Liver (tissue), 9 donors: ENCODE data around the gene HLA-DRB5. TPM values are rescaled to one million over a fixed set of nuclear protein-coding genes. Genes with fewer than 3 reads are reported as not detected.

ENCODE experiments used
- DNase-seq: peaks from one replicate; pipeline ENCODE4 v3.0.0-alpha.2; 2017; ENCODE audit warnings: low spot score
- H3K27ac ChIP-seq, 2 donors: one replicate each; pipeline ENCODE4 v1.7.0; 2013; ENCODE audit warnings: inconsistent platforms in 2 of 2, low read length in 2 of 2, control low read depth in 1 of 2, low read depth in 1 of 2, mild to moderate bottlenecking in 1 of 2
- H3K27me3 ChIP-seq, 4 donors: one replicate each; pipeline versions ENCODE4 v1.6.1 to v1.7.0; 2013; ENCODE audit warnings: low read length in 3 of 4, inconsistent platforms in 1 of 4, mild to moderate bottlenecking in 1 of 4, moderate library complexity in 1 of 4; ENCODE audit not compliant: control insufficient read depth in 4 of 4, insufficient read depth in 4 of 4
- H3K36me3 ChIP-seq, 4 donors: one replicate each; pipeline versions ENCODE4 v1.6.1 to v1.7.0; 2013; ENCODE audit warnings: low read length in 3 of 4, mild to moderate bottlenecking in 3 of 4, low read depth in 1 of 4, moderate library complexity in 1 of 4; ENCODE audit not compliant: control insufficient read depth in 4 of 4, insufficient read depth in 3 of 4
- H3K4me1 ChIP-seq, 4 donors: one replicate each; pipeline versions ENCODE4 v1.6.1 to v1.7.0; 2013; ENCODE audit warnings: low read length in 3 of 4, mild to moderate bottlenecking in 3 of 4, moderate library complexity in 1 of 4; ENCODE audit not compliant: control insufficient read depth in 4 of 4, insufficient read depth in 4 of 4
- H3K4me3 ChIP-seq, 3 donors: one replicate each; pipeline versions ENCODE4 v1.6.1 to v1.7.0; 2013; ENCODE audit warnings: low read length in 3 of 3, control low read depth in 1 of 3, low read depth in 1 of 3, mild to moderate bottlenecking in 1 of 3
- H3K9ac ChIP-seq, 2 donors: one replicate each; pipeline ENCODE4 v1.7.0; 2013; ENCODE audit warnings: low read length in 2 of 2, mild to moderate bottlenecking in 2 of 2, moderate library complexity in 2 of 2, control low read depth in 1 of 2, low read depth in 1 of 2
- H3K9me3 ChIP-seq, 4 donors: one replicate each; pipeline versions ENCODE4 v1.6.1 to v1.7.0; 2013; ENCODE audit warnings: low read length in 3 of 4; ENCODE audit not compliant: control insufficient read depth in 4 of 4
- ATF3 ChIP-seq: IDR thresholded peaks from 2 replicates; pipeline ENCODE4 v1.6.1; 2016; ENCODE audit warnings: antibody characterized with exemption
- CTCF ChIP-seq: fragments of 150-350 bp; IDR thresholded peaks from 2 replicates; pipeline ENCODE4 v1.5.1; 2017; ENCODE audit warnings: improper control_type of control experiment, low read depth, low read length; ENCODE audit not compliant: missing input control
- EGR1 ChIP-seq, 2 donors: IDR thresholded peaks; 2 replicates each; pipeline ENCODE4 v1.6.1; 2016 to 2018; ENCODE audit warnings: antibody characterized with exemption in 2 of 2, low read depth in 2 of 2
- FOXA1 ChIP-seq: IDR thresholded peaks from 2 replicates; pipeline ENCODE4 v1.6.1; 2016; ENCODE audit warnings: antibody characterized with exemption
- GABPA ChIP-seq, 2 donors: IDR thresholded peaks in 1 of 2; conservative IDR thresholded peaks in 1 of 2; 2 replicates each; pipeline ENCODE4 v1.6.1; 2016; ENCODE audit warnings: antibody characterized with exemption in 2 of 2, mild to moderate bottlenecking in 1 of 2, moderate library complexity in 1 of 2
- HNF4A ChIP-seq, 2 donors: conservative IDR thresholded peaks; 2 replicates each; pipeline ENCODE4 v1.6.1; 2016; ENCODE audit warnings: antibody characterized with exemption in 2 of 2, mild to moderate bottlenecking in 2 of 2
- HNF4G ChIP-seq: IDR thresholded peaks from 2 replicates; pipeline ENCODE4 v1.6.1; 2016; ENCODE audit warnings: antibody characterized with exemption
- JUND ChIP-seq, 2 donors: IDR thresholded peaks; 2 replicates each; pipeline ENCODE4 v1.6.1; 2016; ENCODE audit warnings: antibody characterized with exemption in 2 of 2
- MAX ChIP-seq: IDR thresholded peaks from 2 replicates; pipeline ENCODE4 v1.6.1; 2016; ENCODE audit warnings: antibody characterized with exemption
- NR2F2 ChIP-seq: IDR thresholded peaks from 2 replicates; pipeline ENCODE4 v1.6.1; 2016; ENCODE audit warnings: antibody characterized with exemption
- RAD21 ChIP-seq, 2 donors: IDR thresholded peaks; 2 replicates each; pipeline ENCODE4 v1.6.1; 2016; ENCODE audit warnings: antibody characterized with exemption in 2 of 2, mild to moderate bottlenecking in 2 of 2
- REST ChIP-seq: IDR thresholded peaks from 2 replicates; pipeline ENCODE4 v1.6.1; 2016; ENCODE audit warnings: antibody characterized with exemption, mild to moderate bottlenecking
- TAF1 ChIP-seq: conservative IDR thresholded peaks from 2 replicates; pipeline ENCODE4 v1.6.1; 2016; ENCODE audit warnings: antibody characterized with exemption, mild to moderate bottlenecking
- YY1 ChIP-seq: IDR thresholded peaks from 2 replicates; pipeline ENCODE4 v1.6.1; 2016; ENCODE audit warnings: antibody characterized with exemption, mild to moderate bottlenecking
- ZBTB33 ChIP-seq: IDR thresholded peaks from 2 replicates; pipeline ENCODE4 v1.6.1; 2016; ENCODE audit warnings: antibody characterized with exemption
- WGBS: extraction: QIAGEN DNeasy Blood & Tissue Kit; methylation state at CpG from one replicate; pipeline ENCODE4 v1.1.7; 2013; 5-methylcytosine and 5-hydroxymethylcytosine counted together
- polyA plus RNA-seq, 2 donors: library from polyadenylated mRNA; stranded (reverse) in 1 of 2; unstranded in 1 of 2; fragments of 200-250 nt in 1 of 2; fragments of >200 nt in 1 of 2; fragmentation: Nextera tagmentation in 1 of 2; extraction: Ambion mirVana in 1 of 2; gene quantifications; one replicate each; pipeline versions ENCODE4 v1.2.1 to v1.2.3, GENCODE V29; 2013 to 2015
- total RNA-seq, 2 donors: library from RNA; depleted of rRNA; stranded (reverse); fragments of >200 nt; gene quantifications; one replicate each; pipeline ENCODE4 v1.2.3, GENCODE V29; 2014
- donor health status: healthy.
- donor health status: healthy.
- donor health status: healthy.
- donor health status: healthy.
- donor health status: healthy.

HLA-DRB5 gene
- total and polyA plus RNA-seq, 4 donors = 0.36 to 42.9 (median 2.8) TPM

GRCh38 chr6:32576250-32576649, 46.2 kb upstream of the HLA-DRB5 start:
- Histone ChIP-seq H3K27me3 (no peaks in the 10 kb centered on the region), H3K4me3 (no peak overlapping the region), H3K27ac (no peak overlapping the region), H3K36me3 (no peaks in the 10 kb centered on the region), H3K4me1 (no peaks in the 10 kb centered on the region), H3K9me3 (no peaks in the 10 kb centered on the region), H3K9ac (no peak overlapping the region)
- 11% methylated on average over 1 of the region's 1 CpG for WGBS
- no peak for DNase-seq
- no peak for TF ChIP-seq HNF4G
- TF ChIP-seq JUND (IDR thresholded peaks at IDR 0.05) = no peak
- TF ChIP-seq TAF1 = no peak
- no peak for TF ChIP-seq RAD21 (IDR thresholded peaks at IDR 0.05)
- no peak for TF ChIP-seq MAX
- TF ChIP-seq ZBTB33 = no peak
- no peak for TF ChIP-seq FOXA1
- TF ChIP-seq HNF4A (conservative IDR thresholded peaks at IDR 0.05) = no peak
- TF ChIP-seq CTCF = no peak
- no peak for TF ChIP-seq ATF3
- TF ChIP-seq GABPA (IDR thresholded peaks at IDR 0.05 in 1 of 2, conservative IDR thresholded peaks at IDR 0.05 in 1 of 2) = no peak
- TF ChIP-seq YY1 = no peak
- no peak for TF ChIP-seq EGR1 (IDR thresholded peaks at IDR 0.05; ENCODE audit: low read depth in 2 of 2)
- no peak for TF ChIP-seq REST

GRCh38 chr6:32570363-32570905, 40.3 kb upstream of the HLA-DRB5 start:
- Histone ChIP-seq H3K27me3 (no peaks in the 10 kb centered on the region), H3K9me3 (no peaks in the 10 kb centered on the region), H3K4me3 (no peak overlapping the region), H3K9ac (no peak overlapping the region), H3K27ac (no peak overlapping the region), H3K4me1 (no peaks in the 10 kb centered on the region), H3K36me3 (no peaks in the 10 kb centered on the region)
- TF ChIP-seq NR2F2 = no peak
- no peak for DNase-seq
- 17% methylated on average over 3 of the region's 4 CpGs for WGBS
